Measurements from ENCODE around the gene CEBPG.

The CEBPG gene

GRCh38 chr19:33355535-33355934, 18.0 kb upstream of the CEBPG start:
- DNase-seq: no peak

- no peak for DNase-seq
Measured at GRCh38 chr19:33357556-33357955, 16.0 kb upstream of the CEBPG start.

- no peak for DNase-seq
Measured at GRCh38 chr19:33358408-33358807, 15.1 kb upstream of the CEBPG start.

- DNase-seq: no peak
Measured at GRCh38 chr19:33359581-33359980, 13.9 kb upstream of the CEBPG start.

- DNase-seq: no peak
Measured at GRCh38 chr19:33362508-33363228, 10.8 kb upstream of the CEBPG start.

GRCh38 chr19:33363476-33363875, 10.0 kb upstream of the CEBPG start:
- DNase-seq: no peak

GRCh38 chr19:33365691-33366090, 7.8 kb upstream of the CEBPG start:
- DNase-seq: no peak

- DNase-seq: no peak
Measured at GRCh38 chr19:33366127-33366526, 7.4 kb upstream of the CEBPG start.

GRCh38 chr19:33366897-33367296, 6.6 kb upstream of the CEBPG start:
- no peak for DNase-seq

GRCh38 chr19:33368074-33368864, 5.2 kb upstream of the CEBPG start:
- no peak for DNase-seq

- no peak for DNase-seq
Measured at GRCh38 chr19:33370783-33371182, 2.7 kb upstream of the CEBPG start.

- peak; percentile 44 for DNase-seq
Measured at GRCh38 chr19:33374236-33374714, 766 bp downstream of the CEBPG start.

- DNase-seq: no peak
Measured at GRCh38 chr19:33375156-33375836, 1.8 kb downstream of the CEBPG start.

- DNase-seq: no peak
Measured at GRCh38 chr19:33375837-33376159, 2.3 kb downstream of the CEBPG start.

- DNase-seq: no peak
Measured at GRCh38 chr19:33376423-33376822, 2.9 kb downstream of the CEBPG start.

- DNase-seq: no peak
Measured at GRCh38 chr19:33376941-33377557, 3.5 kb downstream of the CEBPG start.

- no peak for DNase-seq
Measured at GRCh38 chr19:33377586-33378475, 4.3 kb downstream of the CEBPG start.

GRCh38 chr19:33379151-33379829, 5.8 kb downstream of the CEBPG start:
- no peak for DNase-seq

GRCh38 chr19:33381101-33381500, 7.6 kb downstream of the CEBPG start:
- no peak for DNase-seq

GRCh38 chr19:33382006-33382405, 8.5 kb downstream of the CEBPG start:
- DNase-seq: no peak

GRCh38 chr19:33382982-33383381, 9.5 kb downstream of the CEBPG start:
- no peak for DNase-seq

All from femur (tissue), 1 donor.